K562 (cell line): Measurements from ENCODE around the gene FASLG. TPM values are rescaled to one million over a fixed set of nuclear protein-coding genes. Genes with fewer than 3 reads are reported as not detected.
A peak's percentile ranks its signal among the peaks of the same experiment; 100 is the strongest.

ENCODE experiments used
- ATAC-seq: fragments of 200-7000 bp; cut with Tn5 transposase; 3 replicates; pipeline ENCODE4 v1.9.1; 2020; ENCODE audit warnings: moderate library complexity
- BruUV-seq: library from RNA; stranded (reverse); fragments of 400-500 nt; replicated peaks from 2 replicates; lab custom pipeline; 2021; lab: Mats Ljungman, UMichigan
- CTCF ChIA-PET: fragments of 300-600 bp; formaldehyde crosslinking; extraction: SDS; loops from one replicate; lab custom pipeline; 2021; ENCODE audit warnings: low intra/inter-chr PET ratio; lab: Yijun Ruan, JAX
- POLR2A ChIA-PET: fragments of 300-600, 350-650 bp; sonication (Branson Sonifier 250); formaldehyde crosslinking; extraction: SDS; loops from one replicate; lab custom pipeline; 2021; ENCODE audit warnings: antibody characterized with exemption, inconsistent platforms; lab: Yijun Ruan, JAX
- DNase-seq, 4 experiments: peaks; one replicate each; pipeline versions ENCODE4 v3.0.0 to v3.0.0-alpha.2; 2011 to 2018; ENCODE audit warnings: low spot score in 3 of 4, mixed read lengths in 3 of 4; ENCODE audit errors: extremely low read depth in 1 of 4
- FAIRE-seq: peaks from 2 replicates; lab custom pipeline; 2011; peaks lifted over from hg19 to GRCh38; lab: Jason Lieb, UNC
- H2AFZ ChIP-seq: 2 replicates; pipeline ENCODE4 v1.6.0; 2011; ENCODE audit warnings: low read depth, low read length, control low read depth, inconsistent platforms
- H3K27ac ChIP-seq: fragments of 200-600 bp; 3 replicates; pipeline ENCODE4 v1.8.0; 2011; ENCODE audit warnings: low read depth, mild to moderate bottlenecking, control low read depth, inconsistent platforms, low read length, moderate library complexity, mixed read lengths; ENCODE audit errors: extremely low read depth
- H3K27me3 ChIP-seq, 2 experiments: fragments of 300-600 bp in 1 of 2; 2 replicates in 1 of 2; 3 replicates in 1 of 2; pipeline versions ENCODE4 v1.6.0 to v1.8.0; 2011; ENCODE audit warnings: inconsistent platforms in 2 of 2, low read length in 2 of 2, mild to moderate bottlenecking in 1 of 2, mixed read lengths in 1 of 2, moderate library complexity in 1 of 2; ENCODE audit not compliant: control insufficient read depth in 2 of 2, insufficient read depth in 2 of 2
- H3K36me3 ChIP-seq: fragments of 300-600 bp; 3 replicates; pipeline ENCODE4 v1.8.0; 2011; ENCODE audit warnings: mild to moderate bottlenecking, low read length, inconsistent platforms; ENCODE audit not compliant: control insufficient read depth, insufficient read depth
- H3K4me1 ChIP-seq, 2 experiments: fragments of 200-600 bp in 1 of 2; replicated peaks in 1 of 2; 2 replicates in 1 of 2; 3 replicates in 1 of 2; pipeline versions ENCODE4 v1.5.1 to v1.8.0; 2011; ENCODE audit warnings: inconsistent platforms in 2 of 2, low read length in 2 of 2, mild to moderate bottlenecking in 1 of 2, mixed read lengths in 1 of 2, moderate library complexity in 1 of 2; ENCODE audit not compliant: control insufficient read depth in 2 of 2, insufficient read depth in 2 of 2
- H3K4me2 ChIP-seq: 2 replicates; pipeline ENCODE4 v1.6.1; 2011; ENCODE audit warnings: low read length, control low read depth, inconsistent platforms, mixed read lengths; ENCODE audit not compliant: insufficient read depth
- H3K4me3 ChIP-seq: fragments of 200-600 bp; sonication (generic), shearing (Covaris generic); 2 replicates; pipeline ENCODE4 v1.5.1; 2016; ENCODE audit warnings: control low read depth, inconsistent platforms
- H3K79me2 ChIP-seq: fragments of 200-600 bp; 3 replicates; pipeline ENCODE4 v1.8.0; 2011; ENCODE audit warnings: low read length, inconsistent platforms; ENCODE audit not compliant: control insufficient read depth, insufficient read depth
- H3K9ac ChIP-seq, 2 experiments: 2 replicates each; pipeline versions ENCODE4 v1.6.0 to v1.6.1; 2011; ENCODE audit warnings: low read depth in 2 of 2, low read length in 2 of 2, control low read depth in 1 of 2, inconsistent platforms in 1 of 2, mild to moderate bottlenecking in 1 of 2, mixed read lengths in 1 of 2; ENCODE audit not compliant: insufficient read depth in 1 of 2
- H3K9me1 ChIP-seq: one replicate; pipeline ENCODE4 v1.6.0; 2011; ENCODE audit warnings: inconsistent platforms, mild to moderate bottlenecking, low read length, moderate library complexity; ENCODE audit not compliant: control insufficient read depth, insufficient read depth
- H3K9me3 ChIP-seq: replicated peaks from 2 replicates; pipeline ENCODE4 v1.5.1; 2011; ENCODE audit warnings: low read depth, low read length, inconsistent platforms; ENCODE audit not compliant: control insufficient read depth, insufficient read depth
- H4K20me1 ChIP-seq: replicated peaks from 2 replicates; pipeline ENCODE4 v1.6.1; 2011; ENCODE audit warnings: low read length, inconsistent platforms, mixed read lengths; ENCODE audit not compliant: control insufficient read depth, insufficient read depth
- FOSL1 ChIP-seq: fragments of 200-800 bp; sonication (Bioruptor generic); conservative IDR thresholded peaks from 2 replicates; pipeline ENCODE4 v1.6.1; 2016; ENCODE audit warnings: missing genetic modification characterization, missing compliant biosample characterization
- FOXM1 ChIP-seq, 2 experiments: fragments of 450-650 bp in 1 of 2; sonication (generic) in 1 of 2; formaldehyde crosslinking in 1 of 2; IDR thresholded peaks; 2 replicates each; pipeline versions ENCODE4 v1.6.1 to v1.9.0; 2017 to 2022; ENCODE audit warnings: low read depth in 2 of 2, mild to moderate bottlenecking in 2 of 2, missing genetic modification reagents in 1 of 2, moderate library complexity in 1 of 2
- PBX2 ChIP-seq, 2 experiments: IDR thresholded peaks in 1 of 2; conservative IDR thresholded peaks in 1 of 2; 2 replicates each; pipeline ENCODE4 v1.6.1; 2016; ENCODE audit warnings: low read depth in 2 of 2, mild to moderate bottlenecking in 1 of 2, missing compliant biosample characterization in 1 of 2, missing genetic modification characterization in 1 of 2, moderate library complexity in 1 of 2
- ZHX1 ChIP-seq: fragments of 150-350 bp; conservative IDR thresholded peaks from 2 replicates; pipeline ENCODE4 v1.6.1; 2014; ENCODE audit warnings: low read length
- ZNF398 ChIP-seq: fragments of 250-450 bp; sonication (Bioruptor Pico); IDR thresholded peaks from 2 replicates; pipeline ENCODE4 v1.8.0; 2021; ENCODE audit warnings: moderate library complexity, mild to moderate bottlenecking, inconsistent platforms
- WGBS: fragments of 100-300 bp; shearing (Covaris generic); methylation state at CpG from one replicate; pipeline ENCODE4 v1.1.6; 2016; ENCODE audit warnings: low coverage, mixed read lengths; ENCODE audit not compliant: insufficient coverage; ENCODE audit errors: missing lambda C conversion rate; 5-methylcytosine and 5-hydroxymethylcytosine counted together
- in situ Hi-C: fragments of 300-500 bp; cut with MboI; formaldehyde crosslinking; loops from 4 replicates; pipeline ENCODE4 v1.15.0; 2018; ENCODE audit warnings: inconsistent platforms, mixed read lengths
- intact Hi-C: fragments of 100-400 bp; cut with micrococcal nuclease; formaldehyde crosslinking; loops from 2 replicates; pipeline ENCODE4 v1.14.2; 2022
- polyA plus RNA-seq, 8 experiments: library from polyadenylated mRNA; depleted of rRNA in 4 of 8; stranded (reverse) in 5 of 8; unstranded in 3 of 8; fragments of >200 nt; fragmentation: Nextera tagmentation in 2 of 8; fragmentation: Illumina TruSeq in 1 of 8; extraction: Ambion mirVana in 2 of 8; extraction: Trizol in 1 of 8; gene quantifications; 2 replicates each; pipeline versions ENCODE4 v1.2.1 to v1.2.3, GENCODE V29; 2011 to 2014; ENCODE audit warnings: inconsistent platforms in 1 of 8, missing spikeins in 1 of 8
- total RNA-seq, 7 experiments: library from RNA; depleted of rRNA in 6 of 7; stranded (reverse); fragments of >200 nt in 6 of 7; fragmentation: Illumina TruSeq in 2 of 7; extraction: Trizol in 2 of 7; gene quantifications; 2 replicates each; pipeline versions ENCODE4 v1.2.1 to v1.2.3, GENCODE V29; 2011 to 2021; ENCODE audit warnings: low replicate concordance in 1 of 7

The FASLG gene
- total and polyA plus RNA-seq, 9 of the 15 experiments (the other 6 are each of a cell fraction or from before 2014, with no cell fraction given): not detected

- TF ChIP-seq FOXM1 (IDR thresholded peaks at IDR 0.05; ENCODE audit: low read depth) (no peak), FOXM1 (CRISPR knock-in tag; IDR thresholded peaks at IDR 0.05; ENCODE audit: low read depth) (no peak)
- TF ChIP-seq, all 486 proteins: peak for 5
These were observed 40.2 kb downstream of the FASLG start (continued) for GRCh38 chr1:172699111-172699510.

GRCh38 chr1:172699695-172700227 is 40.9 kb downstream of the FASLG start:
- Histone ChIP-seq H3K36me3 (no peaks in the 10 kb centered on the region), H3K27ac (no peak overlapping the region), H4K20me1 (no peaks in the 10 kb centered on the region), H3K9me1 (no peaks in the 10 kb centered on the region), H3K9me3 (no peaks in the 10 kb centered on the region), H3K27me3 (no peaks in the 10 kb centered on the region), H2AFZ (no peak overlapping the region; the same call in 1 of the 2 replicates), H3K4me3 (no peak overlapping the region), H3K4me1 (peaks cover 0 to 10% of the 10 kb centered on the region in 2 experiments; a peak in 1 of 5 replicates), H3K79me2 (no peaks in the 10 kb centered on the region), H3K9ac (no peak overlapping the region), H3K4me2 (no peak overlapping the region)
- ChIA-PET POLR2A (interaction anchor here (1.2 kb wide), 1 partner anchor 9 kb away, joined by 5 read pairs; no protein-coding TSS in a partner anchor), CTCF (no interaction called here)
- in situ Hi-C loops: no loop called here
- no peak for FAIRE-seq
- 25% methylated on average over 4 of the region's 4 CpGs for WGBS
- no TSS peak for BruUV-seq
- no peak for DNase-seq
- no peak for ATAC-seq
- intact Hi-C loops: no loop called here
- TF ChIP-seq ZHX1 (no peak), PBX2 (CRISPR knock-in tag; IDR thresholded peaks at IDR 0.05; ENCODE audit: low read depth) (no peak), PBX2 (tag; conservative IDR thresholded peaks at IDR 0.05; ENCODE audit: low read depth) (no peak), FOSL1 (tag) (0 out of 2 replicates have a peak, but pooled peaks have one; percentile 0), ZNF398 (no peak)
